ENCODE data around the gene GNG4.

The GNG4 gene

DNA sequence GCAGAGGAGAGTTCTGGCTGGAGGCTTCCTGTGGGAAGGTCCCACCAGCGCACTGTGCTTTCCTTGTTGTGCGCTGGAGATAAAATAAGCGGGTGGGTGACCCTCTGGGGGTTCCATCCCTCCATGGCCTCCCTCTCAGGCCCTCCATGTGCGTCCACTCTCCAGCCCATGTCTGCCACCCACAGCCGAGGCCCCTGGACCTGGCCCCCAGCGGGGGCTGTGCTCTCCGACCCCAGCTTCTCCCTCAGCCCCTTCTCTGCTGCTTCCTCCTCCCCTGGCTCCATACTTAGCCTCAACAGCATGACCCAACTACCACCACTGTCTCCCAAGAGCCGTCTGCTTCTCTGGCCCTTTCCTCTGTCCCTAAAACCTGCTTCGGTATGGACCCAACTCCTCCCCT, 61.4 kb downstream of the GNG4 start:
- H3K27me3 ChIP-seq (ENCODE audit: insufficient read depth, low read length), result no peaks in the 10 kb centered on the region

DNA sequence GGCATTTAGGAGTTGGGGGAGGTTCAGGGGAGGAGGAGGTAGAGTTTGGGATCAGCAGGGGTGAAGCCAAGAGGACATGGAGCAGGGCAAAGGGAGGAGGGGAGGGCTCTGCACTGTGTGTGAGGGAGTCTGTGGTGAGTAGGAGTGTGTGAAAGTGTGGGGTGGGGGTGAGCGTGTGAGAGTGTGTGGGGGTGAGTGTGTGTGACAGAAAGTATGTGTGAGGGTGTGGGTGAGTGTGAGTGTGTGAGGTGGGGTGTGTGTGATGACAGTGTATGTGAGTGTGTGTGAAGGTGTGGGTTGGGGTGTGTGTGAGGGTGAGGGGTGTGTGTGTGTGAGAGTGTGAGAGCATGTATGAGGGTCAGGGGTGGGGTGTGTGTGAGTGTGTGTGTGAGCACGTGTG, 62.6 kb downstream of the GNG4 start:
- Histone ChIP-seq H4K8ac (ENCODE audit: low read depth, low read length) (no peak overlapping the region), H3K4me2 (ENCODE audit: low read length) (no peak overlapping the region), H3K9me3 (ENCODE audit: insufficient read depth, low read depth, low read length) (peaks cover 24% of the 10 kb centered on the region), H2BK12ac (ENCODE audit: low read length) (no peak overlapping the region), H3K4ac (ENCODE audit: low read depth, low read length) (no peak overlapping the region), H2BK5ac (ENCODE audit: low read depth, low read length, poor library complexity) (no peak overlapping the region), H3K79me1 (ENCODE audit: low read length) (no peaks in the 10 kb centered on the region), H3K27me3 (ENCODE audit: insufficient read depth, low read length) (no peaks in the 10 kb centered on the region), H3K23ac (ENCODE audit: low read length) (no peak overlapping the region), H3K79me2 (ENCODE audit: control insufficient read depth, insufficient read depth, low read length, poor library complexity) (no peaks in the 10 kb centered on the region), H2AK5ac (ENCODE audit: low read length) (no peak overlapping the region), H3K4me1 (ENCODE audit: control insufficient read depth in 1 of 2, insufficient read depth in 2 of 2, low read length in 2 of 2) (no peaks in the 10 kb centered on the region), H3K27ac (ENCODE audit: low read depth, low read length) (no peak overlapping the region), H3K9ac (ENCODE audit: low read length) (no peak overlapping the region), H3K4me3 (ENCODE audit: low read depth, low read length) (peak overlapping the region; percentile 12), H4K12ac (ENCODE audit: low read depth, low read length) (no peak overlapping the region), H2BK120ac (ENCODE audit: insufficient read depth, low read length, poor library complexity) (no peak overlapping the region), H4K91ac (ENCODE audit: low read depth, low read length) (no peak overlapping the region), H2AFZ (ENCODE audit: insufficient read depth, low read length, poor library complexity) (no peak overlapping the region), H3K18ac (ENCODE audit: low read length) (no peak overlapping the region), H3K14ac (ENCODE audit: low read length) (no peak overlapping the region), H3K36me3 (ENCODE audit: control insufficient read depth in 1 of 2, insufficient read depth in 2 of 2, low read length in 2 of 2) (no peaks in the 10 kb centered on the region)
- no peak for DNase-seq
- WGBS (ENCODE audit: extremely low coverage, insufficient coverage, insufficient read length), result 100% methylated on average over 1 of the region's 2 CpGs

More for the DNA sequence above, 61.4 kb downstream of the GNG4 start:
- no peaks in the 10 kb centered on the region for H3K4me1 ChIP-seq (ENCODE audit: control insufficient read depth in 1 of 2, insufficient read depth in 2 of 2, low read length in 2 of 2)
- no peaks in the 10 kb centered on the region for H3K79me1 ChIP-seq (ENCODE audit: low read length)
- no peak overlapping the region for H3K23ac ChIP-seq (ENCODE audit: low read length)
- H3K79me2 ChIP-seq (ENCODE audit: control insufficient read depth, insufficient read depth, low read length, poor library complexity), result no peaks in the 10 kb centered on the region
- H4K12ac ChIP-seq (ENCODE audit: low read depth, low read length), result no peak overlapping the region
- no CpG with 5 or more reads among the region's 9 CpGs for WGBS (ENCODE audit: extremely low coverage, insufficient coverage, insufficient read length)
- no peak overlapping the region for H2BK5ac ChIP-seq (ENCODE audit: low read depth, low read length, poor library complexity)
- H4K91ac ChIP-seq (ENCODE audit: low read depth, low read length), result no peak overlapping the region
- H3K18ac ChIP-seq (ENCODE audit: low read length), result no peak overlapping the region
- H3K9ac ChIP-seq (ENCODE audit: low read length), result no peak overlapping the region
- H4K8ac ChIP-seq (ENCODE audit: low read depth, low read length), result no peak overlapping the region
- no peak overlapping the region for H2AFZ ChIP-seq (ENCODE audit: insufficient read depth, low read length, poor library complexity)
- H3K27ac ChIP-seq (ENCODE audit: low read depth, low read length), result no peak overlapping the region
- peaks cover 24% of the 10 kb centered on the region for H3K9me3 ChIP-seq (ENCODE audit: insufficient read depth, low read depth, low read length)
- no peak overlapping the region for H3K4me2 ChIP-seq (ENCODE audit: low read length)
- H3K4me3 ChIP-seq (ENCODE audit: low read depth, low read length), result no peak overlapping the region
- no peak overlapping the region for H2BK120ac ChIP-seq (ENCODE audit: insufficient read depth, low read length, poor library complexity)
- no peak overlapping the region for H2BK12ac ChIP-seq (ENCODE audit: low read length)
- no peak overlapping the region for H3K14ac ChIP-seq (ENCODE audit: low read length)
- no peak overlapping the region for H3K4ac ChIP-seq (ENCODE audit: low read depth, low read length)
- H3K36me3 ChIP-seq (ENCODE audit: control insufficient read depth in 1 of 2, insufficient read depth in 2 of 2, low read length in 2 of 2), result no peaks in the 10 kb centered on the region
- no peak overlapping the region for H2AK5ac ChIP-seq (ENCODE audit: low read length)
- no peak for DNase-seq

DNA sequence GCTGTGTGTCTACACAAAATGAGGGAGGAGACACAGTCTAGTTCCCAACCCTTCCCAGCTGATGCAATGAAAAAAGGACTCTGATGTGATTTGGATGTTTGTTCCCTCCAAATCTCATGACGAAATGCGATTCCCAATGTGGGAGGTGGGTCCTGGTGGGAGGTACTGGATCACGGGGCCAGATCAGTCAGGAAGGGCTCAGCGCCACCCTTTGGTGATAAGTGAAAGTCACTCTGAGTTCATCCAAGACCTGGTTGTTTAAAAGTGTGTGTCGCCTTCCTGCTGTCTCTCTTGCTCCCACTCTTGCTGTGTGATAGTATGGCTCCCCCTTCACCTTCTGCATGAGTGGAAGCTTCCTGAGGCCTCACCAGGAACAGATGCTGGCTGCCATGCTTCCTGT, 63.2 kb downstream of the GNG4 start:
- H3K4me2 ChIP-seq (ENCODE audit: low read length), result no peak overlapping the region
- H3K18ac ChIP-seq (ENCODE audit: low read length), result no peak overlapping the region
- no peak overlapping the region for H2AFZ ChIP-seq (ENCODE audit: insufficient read depth, low read length, poor library complexity)
- H3K9ac ChIP-seq (ENCODE audit: low read length), result no peak overlapping the region
- H2AK5ac ChIP-seq (ENCODE audit: low read length), result no peak overlapping the region
- H3K27ac ChIP-seq (ENCODE audit: low read depth, low read length), result no peak overlapping the region
- no peaks in the 10 kb centered on the region for H3K79me2 ChIP-seq (ENCODE audit: control insufficient read depth, insufficient read depth, low read length, poor library complexity)
- no peak for DNase-seq
- no peak overlapping the region for H3K14ac ChIP-seq (ENCODE audit: low read length)
- no peak overlapping the region for H2BK5ac ChIP-seq (ENCODE audit: low read depth, low read length, poor library complexity)
- H2BK12ac ChIP-seq (ENCODE audit: low read length), result no peak overlapping the region
- peaks cover 24% of the 10 kb centered on the region for H3K9me3 ChIP-seq (ENCODE audit: insufficient read depth, low read depth, low read length)
- no peak overlapping the region for H3K23ac ChIP-seq (ENCODE audit: low read length)
- H3K4me1 ChIP-seq (ENCODE audit: control insufficient read depth in 1 of 2, insufficient read depth in 2 of 2, low read length in 2 of 2), result no peaks in the 10 kb centered on the region
- no peaks in the 10 kb centered on the region for H3K27me3 ChIP-seq (ENCODE audit: insufficient read depth, low read length)
- no peak overlapping the region for H4K12ac ChIP-seq (ENCODE audit: low read depth, low read length)
- no peak overlapping the region for H3K4me3 ChIP-seq (ENCODE audit: low read depth, low read length)
- no peak overlapping the region for H2BK120ac ChIP-seq (ENCODE audit: insufficient read depth, low read length, poor library complexity)
- no CpG with 5 or more reads among the region's 5 CpGs for WGBS (ENCODE audit: extremely low coverage, insufficient coverage, insufficient read length)
- H3K36me3 ChIP-seq (ENCODE audit: control insufficient read depth in 1 of 2, insufficient read depth in 2 of 2, low read length in 2 of 2), result no peaks in the 10 kb centered on the region
- H3K79me1 ChIP-seq (ENCODE audit: low read length), result no peaks in the 10 kb centered on the region
- H3K4ac ChIP-seq (ENCODE audit: low read depth, low read length), result no peak overlapping the region
- no peak overlapping the region for H4K91ac ChIP-seq (ENCODE audit: low read depth, low read length)
- no peak overlapping the region for H4K8ac ChIP-seq (ENCODE audit: low read depth, low read length)

GRCh38 chr1:235584973-235585372, 64.6 kb downstream of the GNG4 start:
- Histone ChIP-seq H3K4ac (ENCODE audit: low read depth, low read length) (no peak overlapping the region), H3K14ac (ENCODE audit: low read length) (no peak overlapping the region), H3K23ac (ENCODE audit: low read length) (no peak overlapping the region), H4K91ac (ENCODE audit: low read depth, low read length) (no peak overlapping the region), H3K9ac (ENCODE audit: low read length) (no peak overlapping the region), H3K18ac (ENCODE audit: low read length) (no peak overlapping the region), H3K4me3 (ENCODE audit: low read depth, low read length) (no peak overlapping the region), H4K8ac (ENCODE audit: low read depth, low read length) (no peak overlapping the region), H3K79me2 (ENCODE audit: control insufficient read depth, insufficient read depth, low read length, poor library complexity) (no peaks in the 10 kb centered on the region), H3K36me3 (ENCODE audit: control insufficient read depth in 1 of 2, insufficient read depth in 2 of 2, low read length in 2 of 2) (no peaks in the 10 kb centered on the region), H2BK12ac (ENCODE audit: low read length) (no peak overlapping the region), H3K27ac (ENCODE audit: low read depth, low read length) (no peak overlapping the region), H2AFZ (ENCODE audit: insufficient read depth, low read length, poor library complexity) (no peak overlapping the region), H3K27me3 (ENCODE audit: insufficient read depth, low read length) (no peaks in the 10 kb centered on the region), H3K4me1 (ENCODE audit: control insufficient read depth in 1 of 2, insufficient read depth in 2 of 2, low read length in 2 of 2) (no peaks in the 10 kb centered on the region), H3K4me2 (ENCODE audit: low read length) (no peak overlapping the region), H2BK120ac (ENCODE audit: insufficient read depth, low read length, poor library complexity) (no peak overlapping the region), H3K79me1 (ENCODE audit: low read length) (no peaks in the 10 kb centered on the region), H2BK5ac (ENCODE audit: low read depth, low read length, poor library complexity) (no peak overlapping the region), H2AK5ac (ENCODE audit: low read length) (no peak overlapping the region), H4K12ac (ENCODE audit: low read depth, low read length) (no peak overlapping the region), H3K9me3 (ENCODE audit: insufficient read depth, low read depth, low read length) (peaks cover 24% of the 10 kb centered on the region)
- no CpG with 5 or more reads among the region's 2 CpGs for WGBS (ENCODE audit: extremely low coverage, insufficient coverage, insufficient read length)
- DNase-seq, result no peak
